ENCODE results near the gene SPON1.
"Not testable (repeated sequence)": the region's sequence is repeated elsewhere in the genome, so short reads cannot be mapped to it uniquely, and the experiment has no call there.

SPON1 gene

DNA sequence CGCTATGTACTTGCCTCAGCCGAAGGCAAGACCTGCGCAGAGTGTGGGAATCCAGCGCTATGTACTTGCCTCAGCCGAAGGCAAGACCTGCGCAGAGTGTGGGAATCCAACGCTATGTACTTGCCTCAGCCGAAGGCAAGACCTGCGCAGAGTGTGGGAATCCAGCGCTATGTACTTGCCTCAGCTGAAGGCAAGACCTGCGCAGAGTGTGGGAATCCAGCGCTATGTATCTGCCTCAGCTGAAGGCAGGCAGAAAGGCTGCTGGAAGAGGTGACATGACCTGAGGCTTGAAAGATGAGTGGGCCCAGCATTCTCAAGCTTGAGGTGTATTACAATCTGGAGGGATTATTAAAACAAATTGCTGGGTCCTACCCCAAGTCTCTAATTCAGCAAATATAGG is 290.0 kb downstream of the SPON1 start:
- not testable (repeated sequence) for DNase-seq

DNA sequence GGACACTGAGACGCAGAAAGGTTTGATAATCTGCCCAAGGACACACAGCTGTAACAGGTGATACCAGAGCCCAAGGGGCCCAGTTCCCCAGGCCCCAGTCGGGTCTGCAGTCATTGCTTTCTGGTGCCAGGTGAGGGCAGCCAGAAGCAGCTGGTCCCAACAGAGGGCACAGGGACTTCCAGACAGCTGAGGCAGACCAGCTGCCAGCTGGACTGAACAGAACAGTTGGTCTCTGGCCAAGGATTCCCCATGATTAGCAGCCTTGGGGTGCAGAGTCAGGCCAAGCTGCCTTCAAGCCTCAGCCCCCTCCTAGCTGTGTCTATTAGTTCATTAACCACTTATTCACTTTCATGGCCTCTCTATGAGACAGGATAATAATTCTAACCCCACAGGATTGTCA is 290.9 kb downstream of the SPON1 start:
- DNase-seq, result no peak

DNA sequence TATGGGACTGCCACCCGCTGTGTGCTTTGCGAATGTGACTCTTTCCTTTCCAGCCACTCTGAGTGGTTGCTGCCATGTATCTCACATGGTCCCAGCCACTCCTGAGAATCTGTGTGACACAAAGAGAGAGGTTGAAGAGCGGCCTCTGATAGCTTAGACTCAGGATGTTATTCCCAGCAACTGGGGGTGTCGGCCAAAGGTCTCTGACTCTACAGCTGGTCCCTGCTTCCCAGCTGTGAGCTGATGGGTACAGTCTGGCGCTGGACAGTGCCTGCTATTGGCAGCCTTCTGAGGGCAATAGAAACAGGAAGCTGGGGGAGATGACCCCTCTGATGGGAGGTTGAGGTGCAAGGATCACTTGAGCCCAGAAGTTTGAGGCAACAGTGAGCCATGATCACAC is 291.3 kb downstream of the SPON1 start:
- no peak for DNase-seq

DNA sequence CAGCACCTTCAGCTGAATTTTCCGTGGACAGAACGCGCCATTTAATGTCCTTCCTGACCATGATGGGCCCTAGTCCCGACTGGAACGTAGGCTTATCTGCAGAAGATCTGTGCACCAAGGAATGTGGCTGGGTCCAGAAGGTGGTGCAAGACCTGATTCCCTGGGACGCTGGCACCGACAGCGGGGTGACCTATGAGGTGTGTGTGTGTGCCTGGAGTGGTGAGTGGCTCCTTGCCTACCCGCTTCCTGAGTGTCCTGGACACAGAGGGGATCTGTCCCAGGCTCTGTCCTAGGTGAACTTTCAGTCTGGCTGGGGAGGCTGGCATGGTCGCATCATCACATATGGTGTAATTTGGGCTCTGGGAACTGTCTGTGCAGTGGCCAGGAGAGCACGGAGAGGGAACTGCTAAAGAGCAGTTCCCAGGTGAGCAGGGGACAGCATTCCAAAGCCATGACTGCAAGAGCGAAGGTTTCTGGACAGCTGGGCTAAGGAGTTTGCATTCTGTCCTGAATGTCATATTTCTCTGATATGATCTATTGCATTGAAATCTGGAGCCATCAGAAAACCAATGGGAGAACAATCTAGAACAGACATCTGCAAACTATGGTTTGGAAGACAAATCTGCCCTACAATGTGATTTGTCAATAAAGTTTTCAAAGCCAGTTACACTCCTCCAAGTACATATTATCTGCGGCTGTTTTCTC is 292.2 kb downstream of the SPON1 start:
- no peak for DNase-seq

DNA sequence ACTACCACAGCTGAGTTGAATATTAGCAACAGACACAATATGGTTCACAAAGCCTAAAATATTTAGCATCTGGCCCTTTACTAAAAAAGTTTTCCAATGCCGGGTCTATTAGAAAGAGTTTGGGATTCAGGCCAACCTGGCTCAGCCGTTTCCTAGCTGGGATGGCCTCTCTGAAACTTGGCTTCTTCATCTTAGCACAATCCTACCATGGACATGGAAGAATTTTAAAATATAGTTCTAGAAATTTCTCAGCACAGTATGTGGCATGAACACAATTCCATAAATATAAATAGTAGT is 292.7 kb downstream of the SPON1 start:
- no peak for DNase-seq

DNA sequence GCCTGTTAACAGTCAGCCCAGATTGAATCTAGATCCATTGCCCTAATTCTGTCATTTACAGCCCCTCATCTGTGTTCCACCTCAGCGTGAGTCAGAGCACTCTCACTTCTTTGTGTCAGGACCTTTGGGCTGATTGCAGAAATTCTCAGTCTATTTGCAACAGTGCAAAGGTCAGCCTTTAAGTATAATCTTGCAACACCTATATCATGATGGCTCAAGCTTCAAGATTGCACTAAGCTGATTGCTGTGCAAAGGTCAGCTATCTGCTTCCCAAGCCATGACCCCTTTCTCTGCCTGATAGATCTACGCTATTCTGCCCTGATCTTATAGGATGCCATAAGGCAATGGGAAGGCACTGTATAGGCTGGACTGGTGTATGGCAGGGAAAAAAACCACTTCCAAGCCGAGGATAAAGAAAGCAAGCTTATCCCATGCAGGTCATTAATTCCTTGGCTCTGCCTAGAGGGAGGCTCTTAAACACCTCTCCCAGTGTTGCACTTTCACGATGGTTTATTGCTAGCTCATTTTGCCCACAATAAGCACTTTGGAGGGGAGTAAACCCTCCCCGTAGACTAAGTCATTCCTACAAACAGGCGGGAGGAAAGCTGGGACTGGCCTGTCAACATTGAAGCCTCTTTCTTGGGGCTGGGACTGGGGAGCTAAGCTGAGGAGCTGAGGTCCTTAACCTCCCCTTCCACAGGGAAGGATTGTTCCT is 295.9 kb downstream of the SPON1 start:
- no peak for DNase-seq

DNA sequence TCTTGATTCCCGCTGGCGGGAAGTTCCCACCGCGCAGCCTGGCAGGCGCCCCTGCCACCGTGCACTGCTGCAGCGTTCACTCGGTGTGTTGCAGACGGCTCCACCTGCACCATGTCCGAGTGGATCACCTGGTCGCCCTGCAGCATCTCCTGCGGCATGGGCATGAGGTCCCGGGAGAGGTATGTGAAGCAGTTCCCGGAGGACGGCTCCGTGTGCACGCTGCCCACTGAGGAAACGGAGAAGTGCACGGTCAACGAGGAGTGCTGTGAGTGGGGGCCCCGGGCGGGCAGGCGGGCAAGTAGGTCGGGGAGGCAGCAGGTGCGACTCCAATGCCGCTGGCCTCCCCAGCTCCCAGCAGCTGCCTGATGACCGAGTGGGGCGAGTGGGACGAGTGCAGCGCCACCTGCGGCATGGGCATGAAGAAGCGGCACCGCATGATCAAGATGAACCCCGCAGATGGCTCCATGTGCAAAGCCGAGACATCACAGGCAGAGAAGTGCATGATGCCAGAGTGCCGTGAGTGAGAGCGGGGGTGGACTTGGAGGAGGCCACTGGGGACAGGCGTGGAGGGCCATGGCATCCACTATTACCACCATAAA is 296.8 kb downstream of the SPON1 start:
- no peak for DNase-seq

DNA sequence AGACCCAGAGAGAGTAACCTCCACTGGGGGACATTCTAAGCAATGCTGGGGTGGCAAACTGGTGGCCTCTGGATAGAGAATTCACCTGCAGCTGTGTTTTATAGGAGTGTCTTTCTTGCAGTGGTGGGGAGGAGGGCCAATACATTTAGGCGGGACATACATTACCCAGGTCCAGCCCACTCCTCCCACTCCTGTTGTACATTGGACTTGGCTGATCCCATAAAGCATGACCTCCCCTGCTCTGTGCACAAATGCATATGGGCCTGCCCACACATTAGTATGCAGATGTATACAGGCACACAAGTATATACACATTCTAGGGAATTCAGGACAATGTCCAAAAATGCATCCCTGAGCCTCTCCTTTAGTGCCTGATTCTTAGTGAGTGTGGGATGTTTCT is 297.4 kb downstream of the SPON1 start:
- DNase-seq, result no peak

DNA sequence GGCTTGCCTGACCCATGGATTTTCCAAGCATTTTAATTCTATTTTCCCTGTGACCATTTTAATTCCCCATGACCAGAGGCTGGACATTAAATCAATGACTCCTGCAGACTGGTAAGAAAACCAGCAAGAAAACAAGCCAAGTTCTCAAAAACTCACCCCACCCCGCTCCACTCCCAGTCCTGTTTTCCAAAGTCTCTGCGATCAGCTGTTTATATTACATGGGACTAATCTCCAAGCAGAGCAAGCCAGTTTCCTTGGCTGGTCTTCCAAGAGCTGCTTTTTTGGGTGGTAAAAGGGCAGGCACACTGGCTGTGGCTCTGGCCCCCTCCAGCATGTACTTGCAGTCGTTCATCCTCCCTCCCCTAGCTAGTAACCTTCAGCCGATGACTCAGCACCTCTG is 298.5 kb downstream of the SPON1 start:
- no peak for DNase-seq

DNA sequence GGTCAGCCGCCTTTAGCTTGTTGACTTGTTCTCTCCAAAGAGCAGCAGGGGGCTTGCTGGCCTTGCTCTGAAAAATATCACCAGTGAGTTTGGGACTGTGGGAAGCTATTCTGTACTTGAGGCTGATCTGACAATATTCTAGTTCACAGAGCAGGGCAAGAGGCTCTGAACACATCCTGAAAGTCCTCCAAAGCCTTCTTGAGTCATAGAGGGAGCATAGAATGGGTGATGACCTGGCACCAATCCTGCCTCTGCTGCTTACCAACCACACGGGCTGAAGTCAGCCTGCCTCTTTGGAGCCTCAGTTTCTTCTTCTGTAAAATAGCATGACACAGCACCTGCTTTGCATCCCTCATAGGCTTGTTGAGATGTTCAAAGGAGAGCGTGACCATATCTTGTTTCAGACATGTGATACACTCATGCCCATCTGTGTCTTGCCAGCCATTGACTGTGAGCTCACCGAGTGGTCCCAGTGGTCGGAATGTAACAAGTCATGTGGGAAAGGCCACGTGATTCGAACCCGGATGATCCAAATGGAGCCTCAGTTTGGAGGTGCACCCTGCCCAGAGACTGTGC is 299.8 kb downstream of the SPON1 start:
- no peak for DNase-seq

DNA sequence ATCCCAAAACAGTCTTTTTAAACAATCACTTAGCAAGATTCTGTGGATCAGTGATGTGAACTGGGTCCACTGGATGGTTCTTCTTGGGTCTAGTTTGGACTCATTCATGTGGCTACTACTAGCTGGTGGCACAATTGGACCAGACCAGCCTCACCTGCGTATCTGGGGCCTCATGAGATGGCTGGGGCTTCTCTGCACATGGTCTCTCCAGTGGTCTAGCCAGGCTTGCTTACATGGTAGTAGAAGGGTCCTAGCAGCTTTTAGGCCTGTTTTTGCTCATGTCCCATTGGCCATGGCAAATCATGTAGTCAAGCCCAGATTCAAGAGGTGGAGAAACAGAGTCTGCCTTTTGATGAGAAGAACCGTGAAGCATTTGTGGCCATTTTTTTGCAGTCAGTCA is 302.4 kb downstream of the SPON1 start:
- no peak for DNase-seq

DNA sequence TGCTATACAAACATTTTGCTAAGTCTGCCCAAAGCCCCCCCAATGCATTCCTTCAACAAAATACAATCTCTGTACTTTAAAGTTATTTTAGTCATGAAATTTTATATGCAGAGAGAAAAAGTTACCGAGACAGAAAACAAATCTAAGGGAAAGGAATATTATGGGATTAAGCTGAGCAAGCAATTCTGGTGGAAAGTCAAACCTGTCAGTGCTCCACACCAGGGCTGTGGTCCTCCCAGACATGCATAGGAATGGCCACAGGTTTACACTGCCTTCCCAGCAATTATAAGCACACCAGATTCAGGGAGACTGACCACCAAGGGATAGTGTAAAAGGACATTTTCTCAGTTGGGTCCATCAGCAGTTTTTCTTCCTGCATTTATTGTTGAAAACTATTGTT is 304.1 kb downstream of the SPON1 start:
- DNase-seq, result no peak

DNA sequence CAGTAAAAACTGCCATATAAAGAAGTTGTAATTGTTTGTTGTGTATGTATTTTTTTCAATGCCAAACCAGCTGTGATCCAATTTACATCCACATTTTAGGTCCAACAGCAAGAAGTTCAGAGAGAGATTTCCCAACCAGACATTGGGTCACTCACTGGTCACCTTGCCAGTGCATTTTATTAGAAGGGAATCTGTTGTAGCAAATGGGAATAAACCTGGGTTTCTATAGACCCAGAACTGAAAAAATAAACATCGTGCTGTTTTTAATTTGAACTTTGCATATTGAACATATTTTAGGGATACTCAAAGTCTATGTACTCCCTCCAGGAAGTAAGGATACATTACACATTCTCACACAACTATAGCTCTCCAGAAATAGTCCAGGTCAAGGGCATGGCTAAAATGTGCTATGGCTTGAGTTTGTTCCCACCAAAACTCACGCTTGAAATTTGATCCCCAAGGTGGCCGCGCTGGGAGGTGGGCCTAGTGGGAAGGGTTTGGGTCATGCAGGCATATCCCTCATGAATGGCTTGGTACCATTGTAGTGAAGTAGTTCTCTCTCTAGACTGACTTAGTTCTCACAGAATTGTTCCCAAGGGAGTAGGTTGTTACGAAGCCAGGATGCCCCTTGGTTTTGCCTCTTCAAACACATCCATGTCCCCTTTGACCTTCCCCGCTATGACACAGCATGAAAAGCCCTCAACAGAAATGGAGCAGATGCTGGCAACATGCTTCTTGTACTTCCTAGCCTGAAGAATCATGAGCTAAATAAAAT is 305.5 kb downstream of the SPON1 start:
- no peak for DNase-seq

DNA sequence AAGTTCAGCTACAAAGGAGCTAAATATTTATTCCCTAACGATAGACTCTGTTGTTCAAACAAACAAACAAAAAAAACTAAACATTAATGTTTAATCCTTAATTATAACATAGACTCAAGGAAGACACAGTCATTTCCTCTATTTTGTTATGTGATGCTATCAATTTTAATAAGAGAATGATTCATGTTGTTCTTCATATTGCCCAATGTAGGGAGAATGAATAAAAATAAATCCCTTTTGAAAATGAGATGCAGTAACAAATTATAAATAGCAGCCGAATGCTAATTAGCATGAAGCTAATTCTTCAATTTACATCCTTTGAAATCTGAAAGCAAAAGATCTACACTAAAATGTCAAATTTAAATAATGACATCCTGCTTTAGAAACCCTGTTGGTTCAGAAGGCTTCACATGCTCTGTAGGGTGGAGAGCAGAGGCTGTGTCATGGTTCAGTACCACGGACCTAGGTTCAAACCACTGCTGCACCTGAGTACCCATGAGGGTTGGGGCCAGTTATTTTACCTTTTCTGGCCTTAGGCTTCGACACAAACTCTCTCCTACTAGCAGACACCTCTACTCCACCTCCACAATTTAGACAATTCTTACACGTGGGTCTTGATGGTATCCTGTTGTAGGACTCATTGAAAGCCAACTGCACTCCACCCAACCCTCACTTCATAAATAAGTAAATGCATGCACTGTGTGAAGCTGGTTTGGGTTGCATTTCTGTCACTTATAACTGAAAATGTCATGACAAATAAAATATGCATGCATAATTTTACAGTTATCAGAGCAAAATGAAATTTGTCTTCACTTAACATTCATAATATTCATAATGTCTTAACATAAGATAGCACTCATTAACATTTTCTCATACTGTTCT is 307.4 kb downstream of the SPON1 start:
- no peak for DNase-seq

DNA sequence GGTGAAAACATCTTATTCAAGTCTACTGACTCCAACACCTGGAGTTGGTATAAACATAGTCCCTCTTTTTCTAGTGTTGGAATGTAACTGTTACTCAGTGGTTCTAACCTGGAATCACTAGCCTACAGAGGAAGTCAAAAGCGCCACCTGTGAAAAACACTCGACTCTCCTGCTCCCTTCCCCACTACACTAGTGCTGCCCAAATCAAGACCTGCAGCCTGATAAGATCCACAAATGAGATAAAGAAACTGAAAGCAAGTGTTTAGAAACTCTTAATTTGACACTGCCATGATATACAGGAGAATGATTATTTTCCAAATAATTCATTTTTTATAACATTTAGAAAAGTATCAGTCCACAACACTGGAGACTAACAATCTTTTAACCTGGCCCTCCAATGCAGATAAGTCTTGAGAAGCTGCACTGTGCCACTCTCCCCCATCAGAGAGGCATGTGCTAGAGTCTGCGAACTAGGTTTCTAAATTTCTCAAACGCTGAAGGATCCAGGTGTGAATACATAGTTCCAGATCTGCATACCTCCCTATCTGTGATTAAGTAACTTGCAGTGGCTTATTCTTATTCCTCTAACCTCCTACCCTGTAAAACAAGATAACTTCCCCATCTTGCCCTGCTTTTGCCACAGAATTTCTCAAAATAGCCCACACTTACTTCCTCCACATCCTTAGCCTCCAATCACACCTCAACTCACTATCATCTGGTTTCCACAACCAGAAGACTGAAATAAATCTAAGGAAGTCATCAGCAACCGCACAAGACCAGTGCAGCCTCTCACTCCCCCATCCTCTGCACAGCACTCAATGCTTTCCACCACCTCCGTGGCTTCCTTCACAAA is 308.4 kb downstream of the SPON1 start:
- DNase-seq, result no peak

DNA sequence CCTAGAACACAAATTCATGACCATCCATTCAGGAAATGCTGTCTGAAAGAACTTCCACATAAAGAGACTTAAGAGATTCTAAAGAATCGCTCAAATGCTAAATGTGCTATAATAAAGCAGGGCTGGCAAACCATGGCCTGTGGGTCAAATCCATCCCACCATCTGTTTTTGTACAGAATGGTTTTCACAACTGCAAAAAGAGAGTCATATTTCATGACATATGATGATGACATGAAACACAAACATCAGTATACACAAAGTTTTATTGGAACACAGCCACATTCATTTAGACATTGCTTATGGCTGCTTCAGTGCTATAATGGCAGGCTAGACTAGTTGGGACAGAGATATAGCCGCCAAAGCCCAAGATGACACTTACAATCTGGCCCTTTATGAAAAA is 311.4 kb downstream of the SPON1 start:
- no peak for DNase-seq

DNA sequence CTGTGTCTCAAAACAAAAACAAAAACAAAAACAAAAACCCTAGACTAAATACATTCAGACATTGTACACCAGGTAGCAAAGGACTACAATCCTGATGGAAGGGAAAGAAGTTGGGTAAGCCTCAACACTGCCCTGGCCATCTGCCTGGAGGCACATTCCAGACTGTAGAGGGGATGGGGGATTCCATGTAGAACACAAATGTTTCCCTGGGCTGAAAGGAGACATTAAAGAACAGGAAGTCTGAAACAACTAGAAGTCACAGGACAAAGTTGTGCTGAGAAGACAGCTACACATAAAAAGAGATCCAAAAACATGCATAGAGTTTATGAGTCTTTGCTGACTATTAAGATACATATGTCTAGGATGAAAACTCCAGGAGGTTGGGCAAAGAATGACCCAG is 312.6 kb downstream of the SPON1 start:
- no peak for DNase-seq

DNA sequence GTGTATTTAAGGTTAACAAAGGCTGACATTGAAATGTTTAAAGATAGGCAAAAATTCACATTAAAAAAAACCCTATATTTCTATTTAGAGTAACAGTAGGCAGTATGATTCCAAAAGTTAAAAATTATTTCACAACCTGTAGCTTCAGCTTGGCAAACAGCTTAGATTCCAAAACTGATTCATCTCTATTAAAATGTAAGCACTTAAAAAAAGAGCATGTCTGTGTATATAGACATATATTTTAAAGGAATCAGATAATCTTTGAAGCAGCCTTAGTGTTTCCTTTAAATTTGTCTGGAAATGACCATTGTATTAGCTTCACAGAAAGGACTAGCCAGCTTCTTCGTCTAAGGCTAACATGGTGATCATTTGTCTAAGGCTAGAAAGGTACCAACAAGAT is 316.3 kb downstream of the SPON1 start:
- DNase-seq, result not testable (repeated sequence)

DNA sequence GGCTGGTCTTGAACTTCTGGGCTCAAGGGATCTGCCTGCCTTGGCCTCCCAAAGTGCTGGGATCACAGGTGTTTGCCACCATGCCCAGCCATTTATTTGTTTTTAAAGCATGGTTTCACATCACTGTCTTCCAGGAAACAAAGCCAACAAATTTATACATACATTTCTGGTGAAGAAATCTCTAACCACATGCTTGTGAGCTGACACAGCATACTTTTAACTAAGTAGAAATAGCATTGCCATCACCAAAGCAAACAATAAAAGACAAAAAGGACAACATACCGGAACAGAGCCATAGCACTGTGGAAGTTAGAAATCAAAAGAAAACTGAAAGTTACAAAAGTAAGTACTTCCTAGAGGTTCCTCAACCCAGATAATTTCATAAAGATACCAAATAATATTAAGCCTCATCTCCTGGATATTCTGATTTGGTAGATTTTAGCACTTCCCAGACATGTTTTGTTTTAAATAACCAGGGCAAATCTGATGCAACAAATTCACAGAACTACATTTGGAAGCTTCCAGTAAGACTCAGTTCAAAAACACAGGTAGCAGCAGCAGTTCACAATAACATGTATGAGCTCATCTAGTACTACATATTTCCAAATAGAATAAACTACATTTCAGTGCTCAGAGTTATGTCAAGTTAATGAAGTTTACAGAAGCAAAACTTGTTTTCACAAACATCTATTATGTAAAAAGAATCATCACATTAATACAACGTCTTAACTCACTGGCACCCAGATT is 325.8 kb downstream of the SPON1 start:
- DNase-seq, result no peak

DNA sequence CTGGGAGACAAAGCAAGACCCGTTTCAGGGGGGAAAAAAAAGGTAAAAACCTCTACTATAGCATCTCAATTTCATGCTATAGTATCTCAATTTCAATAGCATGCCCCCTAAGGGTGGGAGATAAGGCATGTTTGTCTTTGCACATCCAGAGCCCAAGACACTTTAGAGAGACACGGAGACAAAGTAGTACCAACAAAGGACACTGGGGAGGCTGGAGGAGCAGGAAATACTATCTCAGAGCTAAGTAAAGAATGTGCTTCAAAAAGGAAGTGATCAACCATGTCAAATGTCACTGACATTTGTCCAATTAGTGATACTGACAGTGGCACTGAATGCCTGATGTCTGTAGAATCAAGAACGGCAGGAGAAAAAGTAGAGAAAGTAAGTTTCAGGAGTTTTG is 327.9 kb downstream of the SPON1 start:
- DNase-seq, result no peak

DNA sequence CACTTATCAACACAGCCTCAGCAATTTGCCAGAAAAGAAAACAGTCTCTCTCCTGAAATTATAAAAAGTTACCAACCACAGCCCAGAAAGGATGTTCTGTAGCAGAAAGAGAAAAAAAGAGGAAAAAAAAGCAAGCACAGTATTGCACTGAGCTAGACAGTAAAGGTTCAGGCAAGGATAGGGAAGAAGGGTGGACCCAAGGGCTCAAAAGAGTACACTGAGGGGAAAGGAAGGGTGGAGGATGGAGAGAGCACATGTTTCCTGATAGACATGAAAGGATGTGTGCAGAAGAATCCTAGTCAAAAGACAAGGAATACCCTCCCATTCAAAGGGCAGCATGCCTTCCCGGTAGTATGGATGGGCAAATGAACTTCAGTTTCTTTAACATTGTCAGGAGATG is 337.4 kb downstream of the SPON1 start:
- no peak for DNase-seq
